H9 (cell line): ENCODE data around the gene TCEAL9. TPM values are rescaled to one million over a fixed set of nuclear protein-coding genes. Genes with fewer than 3 reads are reported as not detected.
A peak's percentile ranks its signal among the peaks of the same experiment; 100 is the strongest.

Experiments
- DNase-seq: peaks from one replicate; pipeline ENCODE4 v3.0.0-alpha.2; 2017
- H2AFZ ChIP-seq: one replicate; pipeline ENCODE4 v1.6.1; 2013; ENCODE audit warnings: mild to moderate bottlenecking, low read length, control low read depth, moderate library complexity
- H2AK5ac ChIP-seq: 2 replicates; pipeline ENCODE4 v1.6.1; 2013; ENCODE audit warnings: low read length, control low read depth, mixed read lengths; ENCODE audit not compliant: insufficient read length
- H2BK120ac ChIP-seq: one replicate; pipeline ENCODE4 v1.6.1; 2013; ENCODE audit warnings: low read depth, mild to moderate bottlenecking, low read length, control low read depth, inconsistent platforms; ENCODE audit not compliant: poor library complexity, severe bottlenecking
- H2BK12ac ChIP-seq: 2 replicates; pipeline ENCODE4 v1.6.1; 2013; ENCODE audit warnings: low read length, control low read depth, mixed read lengths, low read depth; ENCODE audit not compliant: insufficient read length
- H2BK15ac ChIP-seq: 2 replicates; pipeline ENCODE4 v1.6.1; 2013; ENCODE audit warnings: low read depth, low read length, control low read depth
- H2BK20ac ChIP-seq: one replicate; pipeline ENCODE4 v1.6.1; 2013; ENCODE audit warnings: low read depth, mild to moderate bottlenecking, low read length, control low read depth, inconsistent platforms; ENCODE audit not compliant: poor library complexity, severe bottlenecking
- H2BK5ac ChIP-seq: 2 replicates; pipeline ENCODE4 v1.6.1; 2013; ENCODE audit warnings: low read length, control low read depth, mixed read lengths; ENCODE audit not compliant: insufficient read length
- H3K14ac ChIP-seq: 2 replicates; pipeline ENCODE4 v1.6.1; 2013; ENCODE audit warnings: low read length, control low read depth; ENCODE audit not compliant: insufficient read depth
- H3K18ac ChIP-seq: 2 replicates; pipeline ENCODE4 v1.6.1; 2013; ENCODE audit warnings: low read depth, mild to moderate bottlenecking, mixed read lengths, low read length, control low read depth; ENCODE audit not compliant: insufficient read length
- H3K23ac ChIP-seq: 2 replicates; pipeline ENCODE4 v1.6.1; 2013; ENCODE audit warnings: low read length, control low read depth, mixed read lengths, low read depth; ENCODE audit not compliant: insufficient read length
- H3K23me2 ChIP-seq: 2 replicates; pipeline ENCODE4 v1.6.1; 2013; ENCODE audit warnings: low read depth, mild to moderate bottlenecking, mixed read lengths, low read length, control low read depth; ENCODE audit not compliant: insufficient read length, poor library complexity, severe bottlenecking
- H3K27ac ChIP-seq: 2 replicates; pipeline ENCODE4 v1.5.1; 2013; ENCODE audit warnings: low read length, control low read depth, mixed read lengths, low read depth; ENCODE audit not compliant: insufficient read length
- H3K27me3 ChIP-seq: 2 replicates; pipeline ENCODE4 v1.6.1; 2013; ENCODE audit warnings: low read length, control low read depth, inconsistent platforms; ENCODE audit not compliant: insufficient read depth
- H3K4ac ChIP-seq: 2 replicates; pipeline ENCODE4 v1.6.1; 2013; ENCODE audit warnings: low read depth, mild to moderate bottlenecking, control low read depth, inconsistent platforms, low read length, moderate library complexity
- H3K4me1 ChIP-seq: 2 replicates; pipeline ENCODE4 v1.6.1; 2013; ENCODE audit warnings: low read length, control low read depth, inconsistent platforms; ENCODE audit not compliant: insufficient read depth
- H3K4me2 ChIP-seq: 2 replicates; pipeline ENCODE4 v1.6.1; 2013; ENCODE audit warnings: low read length, control low read depth, mixed read lengths; ENCODE audit not compliant: insufficient read length, insufficient read depth
- H3K56ac ChIP-seq: 2 replicates; pipeline ENCODE4 v1.6.1; 2013; ENCODE audit warnings: low read depth, mild to moderate bottlenecking, mixed read lengths, low read length, control low read depth; ENCODE audit not compliant: insufficient read length
- H3K79me1 ChIP-seq: 2 replicates; pipeline ENCODE4 v1.6.1; 2013; ENCODE audit warnings: low read depth, mild to moderate bottlenecking, moderate library complexity, low read length, control low read depth, inconsistent platforms; ENCODE audit not compliant: insufficient read depth, poor library complexity, severe bottlenecking
- H3K79me2 ChIP-seq: 2 replicates; pipeline ENCODE4 v1.6.1; 2013; ENCODE audit warnings: low read length, control low read depth, inconsistent platforms; ENCODE audit not compliant: insufficient read depth
- H3K9ac ChIP-seq: 2 replicates; pipeline ENCODE4 v1.6.1; 2013; ENCODE audit warnings: low read length, control low read depth, mixed read lengths; ENCODE audit not compliant: insufficient read length; ENCODE audit errors: extremely low read depth
- H3K9me3 ChIP-seq: one replicate; pipeline ENCODE4 v1.6.1; 2013; ENCODE audit warnings: low read depth, low read length, inconsistent platforms; ENCODE audit not compliant: control insufficient read depth
- H3T11ph ChIP-seq: one replicate; pipeline ENCODE4 v1.6.1; 2013; ENCODE audit warnings: mild to moderate bottlenecking, low read length, control low read depth, inconsistent platforms
- H4K20me1 ChIP-seq: one replicate; pipeline ENCODE4 v1.6.1; 2013; ENCODE audit not compliant: control insufficient read depth, insufficient read length, insufficient read depth
- H4K5ac ChIP-seq: 2 replicates; pipeline ENCODE4 v1.6.1; 2013; ENCODE audit warnings: low read depth, mild to moderate bottlenecking, mixed read lengths, low read length, control low read depth; ENCODE audit not compliant: insufficient read length
- H4K8ac ChIP-seq: replicated peaks from 2 replicates; pipeline ENCODE4 v1.6.1; 2013; ENCODE audit warnings: low read length, control low read depth, mixed read lengths, low read depth; ENCODE audit not compliant: insufficient read length
- H4K91ac ChIP-seq: 2 replicates; pipeline ENCODE4 v1.6.1; 2013; ENCODE audit warnings: low read depth, mild to moderate bottlenecking, moderate library complexity, mixed read lengths, low read length, control low read depth; ENCODE audit not compliant: insufficient read length
- H3K27ac Mint-ChIP-seq, 3 experiments: 2 replicates in 2 of 3; 3 replicates in 1 of 3; pipeline ENCODE4 v1.8.0; 2020 to 2021; ENCODE audit warnings: mixed read lengths in 3 of 3, mild to moderate bottlenecking in 1 of 3, moderate library complexity in 1 of 3
- H3K27me3 Mint-ChIP-seq: 2 replicates; pipeline ENCODE4 v1.8.0; 2021; ENCODE audit warnings: low read depth, mild to moderate bottlenecking, moderate library complexity, mixed read lengths
- H3K36me3 Mint-ChIP-seq, 3 experiments: 2 replicates in 2 of 3; 3 replicates in 1 of 3; pipeline ENCODE4 v1.8.0; 2020 to 2021; ENCODE audit warnings: low read depth in 3 of 3, mixed read lengths in 3 of 3; ENCODE audit not compliant: insufficient read depth in 1 of 3
- H3K4me1 Mint-ChIP-seq, 2 experiments: 2 replicates each; pipeline ENCODE4 v1.8.0; 2020; ENCODE audit warnings: mixed read lengths in 2 of 2
- H3K4me3 Mint-ChIP-seq, 2 experiments: 2 replicates in 1 of 2; 3 replicates in 1 of 2; pipeline ENCODE4 v1.8.0; 2020 to 2021; ENCODE audit warnings: mild to moderate bottlenecking in 2 of 2, mixed read lengths in 2 of 2, moderate library complexity in 1 of 2
- H3K9me3 Mint-ChIP-seq, 2 experiments: 2 replicates in 1 of 2; 3 replicates in 1 of 2; pipeline ENCODE4 v1.8.0; 2020; ENCODE audit warnings: mild to moderate bottlenecking in 2 of 2, mixed read lengths in 2 of 2, moderate library complexity in 1 of 2
- WGBS: extraction: QIAGEN DNeasy Blood & Tissue Kit; methylation state at CpG from one replicate; pipeline ENCODE4 v1.1.7; 2013; ENCODE audit warnings: missing lambda C conversion rate, low lambda C conversion rate, mixed read lengths; ENCODE audit not compliant: insufficient read length; ENCODE audit errors: extremely low coverage; 5-methylcytosine and 5-hydroxymethylcytosine counted together
- total RNA-seq: library from RNA; stranded (reverse); gene quantifications from 2 replicates; pipeline ENCODE4 v1.2.1, GENCODE V29; 2021
- TF ChIP-seq, protein P1 (sequence below): fragments of 200-600 bp; sonication (generic); conservative IDR thresholded peaks from 3 replicates; pipeline ENCODE4 v1.8.0; 2021; ENCODE audit warnings: antibody characterized with exemption, mild to moderate bottlenecking

The TCEAL9 gene
- total RNA-seq, 1 experiment from 2014 or later, result 30.5 TPM

DNA sequence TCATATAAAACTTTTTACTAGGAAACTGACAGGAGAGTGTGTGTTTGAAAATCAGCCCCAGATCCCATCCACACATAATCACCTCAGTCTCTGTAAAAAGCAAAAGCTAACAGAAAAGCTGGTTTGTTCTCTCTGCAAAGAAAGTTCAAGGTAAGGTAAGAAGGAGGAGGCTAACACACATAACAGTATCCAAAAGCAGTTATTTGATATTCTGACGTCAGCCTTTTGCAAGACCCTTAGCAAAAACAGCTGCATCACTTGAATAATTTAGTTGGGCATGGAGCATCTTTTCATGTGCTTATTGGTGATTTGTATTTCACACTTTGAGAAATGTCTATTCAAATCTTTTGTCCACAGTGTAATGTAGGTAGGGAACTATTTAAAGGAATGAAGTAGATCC is 5.5 kb downstream of the TCEAL9 start:
- no peak overlapping the region for H3K4me3 Mint-ChIP-seq
- Histone ChIP-seq H3K4me2 (no peak overlapping the region), H3K23me2 (peaks cover 4% of the 10 kb centered on the region), H3K9me3 (no peaks in the 10 kb centered on the region), H3K18ac (no peak overlapping the region), H3K79me1 (no peaks in the 10 kb centered on the region), H4K91ac (no peak overlapping the region), H2BK5ac (no peak overlapping the region), H3T11ph (peak overlapping the region; percentile 29), H3K79me2 (no peaks in the 10 kb centered on the region), H2BK120ac (no peak overlapping the region), H2BK20ac (no peak overlapping the region), H3K23ac (no peak overlapping the region), H2BK15ac (no peak overlapping the region), H4K20me1 (no peaks in the 10 kb centered on the region), H3K4ac (no peak overlapping the region), H3K4me1 (peaks cover 3% of the 10 kb centered on the region; the same call in 1 of the 2 replicates), H3K27ac (no peak overlapping the region), H3K14ac (no peak overlapping the region), H4K5ac (no peak overlapping the region), H2BK12ac (no peak overlapping the region), H3K27me3 (no peaks in the 10 kb centered on the region), H2AFZ (no peak overlapping the region), H3K9ac (no peak overlapping the region), H2AK5ac (no peak overlapping the region), H3K56ac (no peak overlapping the region), H4K8ac (no peak overlapping the region)
- peaks cover 0 to 68% of the 10 kb centered on the region in 2 experiments; a peak in 3 of 5 replicates for H3K9me3 Mint-ChIP-seq
- WGBS, result no CpG with 5 or more reads among the region's 1 CpG
- H3K27me3 Mint-ChIP-seq, result no peaks in the 10 kb centered on the region
- H3K27ac Mint-ChIP-seq, result no peak overlapping the region
- peaks cover 0 to 13% (median 13%) of the 10 kb centered on the region in 3 experiments; a peak in 5 of 7 replicates for H3K36me3 Mint-ChIP-seq
- peaks cover 19 to 21% of the 10 kb centered on the region in 2 experiments for H3K4me1 Mint-ChIP-seq
- no peak for DNase-seq
- TF ChIP-seq, protein P1, sequence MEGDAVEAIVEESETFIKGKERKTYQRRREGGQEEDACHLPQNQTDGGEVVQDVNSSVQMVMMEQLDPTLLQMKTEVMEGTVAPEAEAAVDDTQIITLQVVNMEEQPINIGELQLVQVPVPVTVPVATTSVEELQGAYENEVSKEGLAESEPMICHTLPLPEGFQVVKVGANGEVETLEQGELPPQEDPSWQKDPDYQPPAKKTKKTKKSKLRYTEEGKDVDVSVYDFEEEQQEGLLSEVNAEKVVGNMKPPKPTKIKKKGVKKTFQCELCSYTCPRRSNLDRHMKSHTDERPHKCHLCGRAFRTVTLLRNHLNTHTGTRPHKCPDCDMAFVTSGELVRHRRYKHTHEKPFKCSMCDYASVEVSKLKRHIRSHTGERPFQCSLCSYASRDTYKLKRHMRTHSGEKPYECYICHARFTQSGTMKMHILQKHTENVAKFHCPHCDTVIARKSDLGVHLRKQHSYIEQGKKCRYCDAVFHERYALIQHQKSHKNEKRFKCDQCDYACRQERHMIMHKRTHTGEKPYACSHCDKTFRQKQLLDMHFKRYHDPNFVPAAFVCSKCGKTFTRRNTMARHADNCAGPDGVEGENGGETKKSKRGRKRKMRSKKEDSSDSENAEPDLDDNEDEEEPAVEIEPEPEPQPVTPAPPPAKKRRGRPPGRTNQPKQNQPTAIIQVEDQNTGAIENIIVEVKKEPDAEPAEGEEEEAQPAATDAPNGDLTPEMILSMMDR, result no peak
